H1 (cell line): ENCODE measurements around the gene SYCE3. TPM values are rescaled to one million over a fixed set of nuclear protein-coding genes. Genes with fewer than 3 reads are reported as not detected.

Experiments used
- CTCF ChIA-PET: fragments of 300-600 bp; sonication (Branson Sonifier 250); formaldehyde crosslinking; loops from one replicate; lab custom pipeline; 2021; ENCODE audit not compliant: partially characterized antibody; lab: Charles Lee
- POLR2A ChIA-PET: fragments of 300-600 bp; sonication (Branson Sonifier 250); formaldehyde crosslinking; loops from one replicate; lab custom pipeline; 2021; ENCODE audit warnings: inconsistent platforms; ENCODE audit not compliant: partially characterized antibody; lab: Charles Lee
- DNase-seq, 2 experiments: peaks; one replicate each; pipeline versions ENCODE4 v3.0.0 to v3.0.0-alpha.2; 2010 to 2022; ENCODE audit warnings: low spot score in 2 of 2, low read depth in 1 of 2, mixed read lengths in 1 of 2
- FAIRE-seq: peaks from 2 replicates; lab custom pipeline; 2011; peaks lifted over from hg19 to GRCh38; lab: Jason Lieb, UNC
- H2AFZ ChIP-seq: 2 replicates; pipeline ENCODE4 v1.8.1; 2012; ENCODE audit warnings: low read length, inconsistent platforms
- H2AK5ac ChIP-seq: 2 replicates; pipeline ENCODE4 v1.6.1; 2013; ENCODE audit warnings: low read depth, low read length
- H2BK120ac ChIP-seq: replicated peaks from 2 replicates; pipeline ENCODE3; 2013; ENCODE audit warnings: low read depth, low read length, inconsistent platforms
- H2BK12ac ChIP-seq: 2 replicates; pipeline ENCODE4 v1.6.1; 2013; ENCODE audit warnings: low read depth, low read length
- H2BK15ac ChIP-seq: 2 replicates; pipeline ENCODE4 v1.6.1; 2013; ENCODE audit warnings: low read length
- H2BK20ac ChIP-seq: 2 replicates; pipeline ENCODE4 v1.6.1; 2013; ENCODE audit warnings: low read length
- H2BK5ac ChIP-seq: 2 replicates; pipeline ENCODE4 v1.6.1; 2013; ENCODE audit warnings: low read depth, low read length
- H3K14ac ChIP-seq: 2 replicates; pipeline ENCODE4 v1.6.1; 2013; ENCODE audit warnings: inconsistent platforms; ENCODE audit not compliant: insufficient read length
- H3K18ac ChIP-seq: 2 replicates; pipeline ENCODE4 v1.6.1; 2013; ENCODE audit warnings: low read length; ENCODE audit errors: extremely low read depth
- H3K23ac ChIP-seq: 2 replicates; pipeline ENCODE4 v1.6.1; 2013; ENCODE audit warnings: inconsistent platforms; ENCODE audit not compliant: insufficient read length
- H3K23me2 ChIP-seq: 2 replicates; pipeline ENCODE4 v1.6.1; 2013; ENCODE audit warnings: low read depth, low read length
- H3K27ac ChIP-seq: 2 replicates; pipeline ENCODE4 v1.6.1; 2011; ENCODE audit warnings: low read depth, low read length, inconsistent platforms
- H3K27me3 ChIP-seq, 4 experiments: replicated peaks in 1 of 4; 1 replicate in 1 of 4; 2 replicates in 3 of 4; pipeline versions ENCODE4 v1.6.1 to v1.8.1; 2011 to 2013; ENCODE audit warnings: low read length in 3 of 4, mild to moderate bottlenecking in 3 of 4, inconsistent platforms in 2 of 4, mixed read lengths in 2 of 4, moderate library complexity in 1 of 4; ENCODE audit not compliant: control insufficient read depth in 3 of 4, insufficient read depth in 3 of 4; ENCODE audit errors: extremely low read depth in 1 of 4
- H3K36me3 ChIP-seq, 4 experiments: 2 replicates each; pipeline versions ENCODE4 v1.6.1 to v1.8.1; 2011 to 2013; ENCODE audit warnings: mild to moderate bottlenecking in 4 of 4, low read length in 3 of 4, moderate library complexity in 2 of 4, control low read depth in 1 of 4, inconsistent platforms in 1 of 4; ENCODE audit not compliant: insufficient read depth in 4 of 4, control insufficient read depth in 2 of 4
- H3K4ac ChIP-seq: replicated peaks from 2 replicates; pipeline ENCODE3; 2013; ENCODE audit warnings: low read length, low read depth, mixed read lengths, inconsistent platforms; ENCODE audit not compliant: insufficient read length
- H3K4me1 ChIP-seq, 4 experiments: replicated peaks in 1 of 4; 1 replicate in 1 of 4; 2 replicates in 3 of 4; pipeline versions ENCODE4 v1.6.1 to v1.8.1; 2011 to 2013; ENCODE audit warnings: low read length in 3 of 4, inconsistent platforms in 2 of 4, mixed read lengths in 1 of 4; ENCODE audit not compliant: insufficient read depth in 4 of 4, control insufficient read depth in 3 of 4
- H3K4me2 ChIP-seq, 2 experiments: 2 replicates each; pipeline versions ENCODE4 v1.6.1 to v1.8.1; 2011 to 2013; ENCODE audit warnings: low read depth in 2 of 2, low read length in 2 of 2, control low read depth in 1 of 2, inconsistent platforms in 1 of 2, mild to moderate bottlenecking in 1 of 2; ENCODE audit not compliant: insufficient read depth in 1 of 2
- H3K4me3 ChIP-seq, 4 experiments: fragments of 200-600, 300-600 bp in 1 of 4; sonication (generic), shearing (Covaris generic), sonication (Bioruptor Twin) in 1 of 4; 2 replicates each; pipeline versions ENCODE4 v1.5.1 to v1.8.1; 2011 to 2016; ENCODE audit warnings: low read length in 4 of 4, low read depth in 3 of 4, control low read depth in 2 of 4, inconsistent platforms in 2 of 4, mild to moderate bottlenecking in 2 of 4, mixed read lengths in 1 of 4, moderate library complexity in 1 of 4; ENCODE audit not compliant: insufficient read depth in 2 of 4; ENCODE audit errors: extremely low read depth in 1 of 4
- H3K56ac ChIP-seq: replicated peaks from 2 replicates; pipeline ENCODE3; 2013; ENCODE audit warnings: low read depth, mild to moderate bottlenecking, mixed read lengths, low read length, inconsistent platforms; ENCODE audit not compliant: insufficient read length
- H3K79me1 ChIP-seq: 2 replicates; pipeline ENCODE4 v1.6.1; 2013; ENCODE audit warnings: low read depth, low read length, control low read depth
- H3K79me2 ChIP-seq, 2 experiments: 2 replicates each; pipeline versions ENCODE4 v1.6.1 to v1.8.1; 2012 to 2013; ENCODE audit warnings: low read length in 2 of 2, mild to moderate bottlenecking in 2 of 2, inconsistent platforms in 1 of 2; ENCODE audit not compliant: insufficient read depth in 2 of 2, control insufficient read depth in 1 of 2
- H3K9ac ChIP-seq, 4 experiments: replicated peaks in 1 of 4; 1 replicate in 1 of 4; 2 replicates in 3 of 4; pipeline versions ENCODE4 v1.6.1 to v1.8.1; 2011 to 2013; ENCODE audit warnings: low read depth in 3 of 4, low read length in 3 of 4, control low read depth in 2 of 4, mild to moderate bottlenecking in 2 of 4, moderate library complexity in 2 of 4, inconsistent platforms in 1 of 4; ENCODE audit errors: extremely low read depth in 1 of 4
- H3K9me3 ChIP-seq, 2 experiments: 2 replicates each; pipeline versions ENCODE4 v1.6.1 to v1.8.1; 2012 to 2013; ENCODE audit warnings: mild to moderate bottlenecking in 2 of 2, moderate library complexity in 2 of 2, control low read depth in 1 of 2, inconsistent platforms in 1 of 2, low read depth in 1 of 2, low read length in 1 of 2, mixed read lengths in 1 of 2; ENCODE audit not compliant: insufficient read depth in 2 of 2
- H4K20me1 ChIP-seq, 2 experiments: replicated peaks in 1 of 2; 2 replicates each; pipeline versions ENCODE3 to v1.8.1; 2011 to 2013; ENCODE audit warnings: inconsistent platforms in 2 of 2, low read length in 2 of 2, mild to moderate bottlenecking in 1 of 2; ENCODE audit not compliant: insufficient read depth in 2 of 2, control insufficient read depth in 1 of 2
- H4K5ac ChIP-seq: 2 replicates; pipeline ENCODE4 v1.6.1; 2013; ENCODE audit warnings: low read length, low read depth, mixed read lengths, inconsistent platforms; ENCODE audit not compliant: insufficient read length
- H4K8ac ChIP-seq: 2 replicates; pipeline ENCODE4 v1.8.0; 2013; ENCODE audit warnings: mild to moderate bottlenecking, moderate library complexity, low read length, inconsistent platforms; ENCODE audit not compliant: insufficient read depth; ENCODE audit errors: extremely low read depth
- H4K91ac ChIP-seq: replicated peaks from 2 replicates; pipeline ENCODE3; 2013; ENCODE audit warnings: low read length, mixed read lengths, inconsistent platforms; ENCODE audit not compliant: insufficient read length
- BRCA1 ChIP-seq: IDR thresholded peaks from 2 replicates; pipeline ENCODE4 v1.6.1; 2012; ENCODE audit warnings: low read depth, low read length, improper control_type of control experiment
- CEBPB ChIP-seq: IDR thresholded peaks from 2 replicates; pipeline ENCODE4 v1.6.1; 2012; ENCODE audit warnings: low read depth, low read length
- CTCF ChIP-seq, 3 experiments: IDR thresholded peaks; 1 replicate in 2 of 3; 2 replicates in 1 of 3; pipeline versions ENCODE4 v1.5.1 to v1.6.1; 2011; ENCODE audit warnings: low read length in 3 of 3, mild to moderate bottlenecking in 3 of 3, inconsistent platforms in 2 of 3, low read depth in 1 of 3, moderate library complexity in 1 of 3; ENCODE audit not compliant: insufficient read depth in 1 of 3; ENCODE audit errors: control extremely low read depth in 1 of 3
- GABPA ChIP-seq: IDR thresholded peaks from 2 replicates; pipeline ENCODE4 v1.6.1; 2011; ENCODE audit warnings: mild to moderate bottlenecking, low read length, moderate library complexity, borderline replicate concordance; ENCODE audit not compliant: insufficient read depth
- KDM1A ChIP-seq: fragments of 200-600, 300-600 bp; sonication (generic); IDR thresholded peaks from 2 replicates; pipeline ENCODE4 v1.7.1; 2016; ENCODE audit warnings: mild to moderate bottlenecking, low read length, borderline replicate concordance
- RFX5 ChIP-seq: IDR thresholded peaks from 2 replicates; pipeline ENCODE4 v1.6.1; 2011; ENCODE audit warnings: low read depth, low read length, improper control_type of control experiment, borderline replicate concordance
- SRF ChIP-seq: IDR thresholded peaks from 2 replicates; pipeline ENCODE4 v1.6.1; 2011; ENCODE audit warnings: mild to moderate bottlenecking, low read depth, low read length, moderate library complexity
- TBP ChIP-seq: IDR thresholded peaks from 2 replicates; pipeline ENCODE4 v1.6.1; 2011; ENCODE audit warnings: low read depth, low read length, improper control_type of control experiment
- WGBS, 2 experiments: shearing (Covaris generic) in 1 of 2; methylation state at CpG; one replicate each; pipeline versions ENCODE4 v1.1.6 to v1.1.7; 2013 to 2015; ENCODE audit warnings: low lambda C conversion rate in 2 of 2, mixed read lengths in 2 of 2, inconsistent platforms in 1 of 2, low coverage in 1 of 2, missing lambda C conversion rate in 1 of 2; ENCODE audit not compliant: insufficient replicate concordance in 2 of 2, insufficient coverage in 1 of 2, insufficient read length in 1 of 2; ENCODE audit errors: extremely low coverage in 1 of 2, missing lambda C conversion rate in 1 of 2; 5-methylcytosine and 5-hydroxymethylcytosine counted together
- polyA plus RNA-seq, 7 experiments: library from polyadenylated mRNA; depleted of rRNA in 3 of 7; stranded (reverse) in 5 of 7; unstranded in 2 of 7; fragments of >200 nt in 5 of 7; fragments of 200-250 nt in 2 of 7; gene quantifications; 1 replicate in 5 of 7; 2 replicates in 1 of 7; 4 replicates in 1 of 7; pipeline versions ENCODE4 v1.2.1 to v1.2.3, GENCODE V29; 2011 to 2013; ENCODE audit warnings: missing spikeins in 2 of 7, mixed read lengths in 2 of 7
- total RNA-seq: library from RNA; stranded (reverse); fragmentation: NEBNext Ultra II Directional; extraction: Animal tissue kit (Norgen Biotek cat#: 25700); gene quantifications from 2 replicates; pipeline ENCODE4 v1.2.1, GENCODE V29; 2021

The SYCE3 gene
- total and polyA plus RNA-seq, 2 of the 8 experiments (the other 6 are each of a cell fraction or from before 2014, with no cell fraction given): 1.9 TPM; not detected in 1

GRCh38 chr22:50507991-50508884 is 54.5 kb downstream of the SYCE3 start, which contains the start of gene NCAPH2:
TSS of gene NCAPH2 (plus strand) at chr22:50508224. CDS start at chr22:50508338, 114 bp downstream.
- Histone ChIP-seq H2BK12ac (no peak within 1 kb of the TSS), H4K8ac (peak within 1 kb of the TSS; percentile 100; the same call in 1 of the 2 replicates), H3K36me3 (peaks cover 0 to 15% (median 0%) of the 10 kb centered on the region in 4 experiments; a peak in 3 of 8 replicates), H3K14ac (no peak within 1 kb of the TSS), H4K5ac (peak within 1 kb of the TSS; percentile 99), H3K9me3 (no peaks in the 10 kb centered on the region), H2BK5ac (peak within 1 kb of the TSS; percentile 98), H3K9ac (peak within 1 kb of the TSS; percentile 92 to 98 (median 94)), H2BK15ac (no peak within 1 kb of the TSS; the same call in 1 of the 2 replicates), H2BK20ac (no peak within 1 kb of the TSS), H2AK5ac (no peak within 1 kb of the TSS), H3K23ac (no peak within 1 kb of the TSS), H3K18ac (peak within 1 kb of the TSS; percentile 95), H2AFZ (peak within 1 kb of the TSS; percentile 98; the same call in 1 of the 2 replicates), H3K4ac (no peak within 1 kb of the TSS), H3K4me1 (peaks cover 2 to 8% (median 5%) of the 10 kb centered on the region in 4 experiments), H3K79me2 (peaks cover 0 to 31% of the 10 kb centered on the region in 2 experiments; a peak in 3 of 4 replicates), H3K4me2 (peak within 1 kb of the TSS; percentile 73 to 96), H3K27ac (peak within 1 kb of the TSS; percentile 99), H3K79me1 (peaks cover 15% of the 10 kb centered on the region; the same call in 1 of the 2 replicates), H4K91ac (peak within 1 kb of the TSS; percentile 96), H2BK120ac (no peak within 1 kb of the TSS), H3K23me2 (peaks cover 11% of the 10 kb centered on the region; the same call in 1 of the 2 replicates), H3K56ac (peak within 1 kb of the TSS; percentile 77), H3K4me3 (peak within 1 kb of the TSS; percentile 83 to 100 (median 90)), H4K20me1 (peaks cover 3 to 24% of the 10 kb centered on the region in 2 experiments), H3K27me3 (no peaks in the 10 kb centered on the region)
- DNase-seq (peak; percentile 89 to 99), FAIRE-seq (no peak)
- CTCF ChIA-PET: interaction anchor here (0.6 to 2.7 kb wide), 6 partner anchors 11 to 94 kb away, joined by 3 to 22 read pairs (median 4); partner anchors contain the start of gene SCO2
- 4% methylated on average over 50 of the region's 76 CpGs; no CpG with 5 or more reads in 1 of the 2 experiments for WGBS, 2 experiments
- POLR2A ChIA-PET: interaction anchor here (0.7 to 3.5 kb wide), 15 partner anchors 9 to 64 kb away, joined by 3 to 32 read pairs (median 4); partner anchors contain the start of gene SCO2
- TF ChIP-seq KDM1A (no peak), CEBPB (peak; percentile 38; the same call in 1 of the 2 replicates), TBP (peak; percentile 94), RFX5 (no peak), CTCF (IDR thresholded peaks at IDR 0.05; ENCODE audit: control extremely low read depth in 1 of 3, insufficient read depth in 1 of 3, low read depth in 1 of 3, low read length in 3 of 3) (no peak), SRF (peak; percentile 79), GABPA (no peak; the same call in 1 of the 2 replicates), BRCA1 (peak; percentile 13; the same call in 1 of the 2 replicates)
